ENCODE measurements around the gene HOXA2.

HOXA2 gene

GRCh38 chr7:27141137-27141922 lies 38.8 kb upstream of the HOXA2 start:
- no peak for DNase-seq (ENCODE audit: low spot score)

- no peak for DNase-seq (ENCODE audit: low spot score)
These were observed 37.8 kb upstream of the HOXA2 start for GRCh38 chr7:27140126-27140857.

- no peak for DNase-seq (ENCODE audit: low spot score)
These were observed 37.0 kb upstream of the HOXA2 start for GRCh38 chr7:27139334-27140125.

GRCh38 chr7:27138985-27139333 lies 36.5 kb upstream of the HOXA2 start:
- DNase-seq (ENCODE audit: low spot score) = no peak

- DNase-seq (ENCODE audit: low spot score) = no peak
These were observed 36.0 kb upstream of the HOXA2 start for GRCh38 chr7:27138472-27138871.

DNA sequence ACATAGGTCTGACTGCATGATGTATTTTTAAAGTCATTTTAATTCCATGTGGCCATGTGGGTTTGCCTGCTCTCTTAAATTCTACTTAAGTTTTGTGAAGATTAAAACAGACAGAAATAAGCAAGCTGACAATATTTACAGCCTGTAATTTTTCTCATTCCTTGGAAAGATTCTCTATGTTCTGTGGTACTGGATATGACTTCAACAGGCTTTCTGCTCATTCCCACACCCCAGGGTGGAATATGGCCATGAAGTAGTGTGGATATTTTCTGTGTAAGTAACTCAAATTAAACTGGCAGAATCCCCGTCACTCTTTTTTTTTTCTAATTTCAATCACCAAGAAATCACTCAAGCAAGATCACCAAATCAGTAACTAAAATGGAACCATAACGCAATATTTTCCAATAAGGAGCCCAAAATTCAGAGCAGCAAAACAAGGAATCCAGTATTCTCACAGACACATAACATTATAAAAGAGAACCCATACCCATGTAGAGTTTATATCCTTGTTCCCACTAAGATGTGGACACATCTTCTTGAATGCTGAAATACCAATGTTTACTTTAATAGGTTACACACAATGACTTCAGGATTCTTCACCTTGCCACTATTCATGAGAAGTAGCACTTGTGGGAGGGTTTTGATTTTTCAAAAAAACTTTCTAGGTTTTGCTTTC lies 35.3 kb upstream of the HOXA2 start:
- no peak for DNase-seq (ENCODE audit: low spot score)

DNA sequence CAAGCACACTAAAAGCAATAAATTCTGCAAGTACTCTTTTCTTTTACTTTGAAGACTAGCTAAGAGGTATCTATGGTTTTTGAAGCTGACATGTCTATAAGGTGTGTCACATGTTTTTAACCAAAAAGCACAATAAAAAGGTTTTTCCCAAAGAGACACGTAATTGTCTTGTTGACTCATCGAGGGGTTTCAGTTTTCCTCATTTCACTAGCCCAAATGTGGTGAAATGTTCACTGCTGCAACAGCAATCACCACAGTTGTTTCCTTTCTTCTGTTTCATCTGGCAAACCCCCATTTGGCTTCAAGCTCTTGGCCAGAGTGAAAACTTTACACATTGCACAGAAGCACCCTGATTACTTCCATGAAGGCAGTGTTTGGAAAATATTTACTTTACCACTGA lies 31.9 kb upstream of the HOXA2 start:
- peak; percentile 85 for DNase-seq (ENCODE audit: low spot score)

DNA sequence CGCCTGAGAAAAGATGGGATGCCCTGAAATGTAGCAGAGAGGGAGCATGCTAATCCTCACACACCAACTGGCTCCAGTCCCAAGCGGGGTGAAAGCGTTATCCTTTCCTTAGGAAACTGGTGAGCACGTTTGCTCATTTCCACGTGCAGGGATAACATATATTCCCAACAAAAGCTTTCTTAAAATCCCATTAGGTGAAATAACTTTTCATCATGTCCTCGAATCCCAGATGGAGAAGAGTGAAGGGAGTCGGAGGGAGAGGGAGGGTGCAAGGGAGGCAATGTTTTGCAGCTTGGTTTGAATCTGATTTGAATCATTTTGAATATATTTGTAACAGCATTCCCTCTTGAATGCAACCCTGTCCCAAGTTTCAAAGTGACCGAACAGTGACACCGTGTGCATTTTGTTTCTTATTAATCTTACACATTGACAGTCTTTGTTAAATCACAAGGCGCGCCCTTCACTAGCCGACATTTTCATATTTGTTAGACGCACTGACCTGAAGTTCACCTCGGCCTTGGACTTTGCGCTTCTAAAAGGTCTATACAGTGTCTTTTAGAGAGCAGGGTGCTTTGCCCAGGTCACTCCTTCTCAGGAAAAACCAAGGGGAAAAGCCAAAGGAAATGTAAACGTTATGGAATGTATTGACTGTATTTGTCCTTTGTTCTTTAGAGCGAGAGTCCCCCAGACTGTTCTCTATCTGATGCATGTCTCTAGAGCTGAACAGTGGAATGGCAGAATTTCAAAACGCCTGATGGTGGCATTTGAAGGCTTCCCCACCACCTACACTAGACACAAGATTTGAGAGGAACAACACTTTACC lies 31.1 kb upstream of the HOXA2 start:
- DNase-seq (ENCODE audit: low spot score) = no peak

- no peak for DNase-seq (ENCODE audit: low spot score)
These were observed 30.5 kb upstream of the HOXA2 start for GRCh38 chr7:27132978-27133377.

- DNase-seq (ENCODE audit: low spot score) = no peak
These were observed 29.7 kb upstream of the HOXA2 start for GRCh38 chr7:27132214-27132613.

DNA sequence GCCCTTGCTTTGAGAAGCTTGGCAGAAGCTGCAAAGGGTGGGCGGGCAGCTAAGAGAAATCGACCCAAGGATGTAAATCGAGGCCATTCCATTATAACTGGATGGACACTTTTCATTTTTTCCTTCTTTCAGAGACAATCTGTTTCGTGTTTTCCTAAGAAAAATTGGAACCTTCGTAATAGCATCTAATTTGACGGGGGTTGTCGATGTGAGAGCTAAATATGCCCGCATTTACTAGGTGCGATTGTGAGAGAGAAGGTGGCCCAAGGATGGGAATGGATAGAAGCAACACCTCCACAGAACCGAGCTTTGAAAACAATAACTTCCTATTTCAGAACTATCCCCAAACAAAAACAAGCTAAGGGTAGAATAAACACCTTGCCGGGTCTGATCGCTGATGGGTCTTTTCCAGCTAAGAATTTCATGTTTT lies 28.9 kb upstream of the HOXA2 start:
- DNase-seq (ENCODE audit: low spot score) = no peak

- peak; percentile 98 for DNase-seq (ENCODE audit: low spot score)
These were observed 28.3 kb upstream of the HOXA2 start, which contains the start of gene HOXA4 for GRCh38 chr7:27130540-27131389. Gene HOXA4, minus strand, starts transcription at chr7:27130757. Its CDS starts 24 bp downstream, at chr7:27130733.

- DNase-seq (ENCODE audit: low spot score) = peak; percentile 77
These were observed 27.5 kb upstream of the HOXA2 start for GRCh38 chr7:27129729-27130539.

DNA sequence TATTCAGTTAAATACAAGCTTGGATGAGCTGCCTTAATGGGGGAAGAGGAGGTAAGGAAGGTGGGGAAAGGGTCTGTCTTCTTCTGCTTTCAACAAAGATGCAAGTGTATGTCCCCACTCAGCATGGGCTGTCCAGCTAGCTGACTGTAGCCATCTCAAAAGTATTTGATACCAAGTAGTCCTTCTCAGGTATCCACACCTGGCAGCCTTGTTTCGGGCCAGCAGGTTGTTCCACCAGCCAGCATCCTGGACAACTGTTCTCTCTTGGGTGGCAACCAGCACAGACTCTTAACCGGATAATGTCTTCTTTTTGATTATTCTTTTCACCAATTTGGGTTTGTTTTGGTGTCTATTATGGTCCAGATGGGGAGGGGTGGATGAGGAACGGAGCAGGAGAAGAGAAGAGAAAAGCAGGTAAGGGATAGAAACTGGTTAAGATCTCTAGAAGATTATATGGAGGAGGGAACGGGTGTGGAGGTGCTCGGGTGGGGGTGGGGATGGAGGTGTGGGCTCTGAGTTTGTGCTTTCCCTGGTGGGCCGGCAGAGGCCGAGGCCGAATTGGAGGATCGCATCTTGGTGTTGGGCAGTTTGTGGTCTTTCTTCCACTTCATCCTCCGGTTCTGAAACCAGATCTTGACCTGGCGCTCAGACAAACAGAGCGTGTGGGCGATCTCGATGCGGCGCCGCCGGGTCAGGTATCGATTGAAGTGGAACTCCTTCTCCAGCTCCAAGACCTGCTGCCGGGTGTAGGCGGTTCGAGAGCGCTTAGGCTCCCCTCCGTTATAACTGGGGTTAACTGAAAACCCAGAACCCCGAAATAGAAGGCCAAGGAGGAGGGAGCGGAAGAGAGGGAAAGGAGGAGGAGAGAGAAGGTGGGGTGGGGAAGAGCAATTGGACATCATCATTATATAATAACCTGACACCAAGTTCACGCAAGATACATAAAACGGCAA lies 26.6 kb upstream of the HOXA2 start:
- no peak for DNase-seq (ENCODE audit: low spot score)

- DNase-seq (ENCODE audit: low spot score) = no peak
These were observed 25.6 kb upstream of the HOXA2 start for GRCh38 chr7:27128034-27128433.

- DNase-seq (ENCODE audit: low spot score) = no peak
These were observed 24.3 kb upstream of the HOXA2 start for GRCh38 chr7:27126596-27127327.

- no peak for DNase-seq (ENCODE audit: low spot score)
These were observed 23.5 kb upstream of the HOXA2 start for GRCh38 chr7:27125986-27126394.
